Endometrial microvascular endothelial cells (primary cell): ENCODE measurements around the gene ZNF558. TPM values are rescaled to one million over a fixed set of nuclear protein-coding genes. Genes with fewer than 3 reads are reported as not detected.

Source experiments
- in situ Hi-C: cut with HindIII; loops from 2 replicates; pipeline ENCODE4 v1.10.0; 2017; ENCODE audit warnings: low sequenced_read_pairs, low pct_unique_long_range_greater_than_20kb; ENCODE audit errors: inconsistent ontology term
- total RNA-seq: library from RNA; depleted of rRNA; stranded (reverse); fragments of >200 nt; gene quantifications from one replicate; pipeline ENCODE4 v1.2.3, GENCODE V29; 2015; ENCODE audit errors: inconsistent ontology term

Gene ZNF558
- total RNA-seq = 2.6 TPM

GRCh38 chr19:8832132-8833021 is at the start of gene ZNF558, which contains the start of gene MBD3L1:
Gene ZNF558 (minus strand): TSS chr19:8832304. CDS start chr19:8822659, 9,645 bp downstream.
Gene MBD3L1 (plus strand): TSS chr19:8832377. CDS start chr19:8842679, 10,302 bp downstream.
- in situ Hi-C loops = no loop called here

GRCh38 chr19:8881512-8881911 is 49.4 kb upstream of the ZNF558 start:
- in situ Hi-C loops = no loop called here

- in situ Hi-C loops = no loop called here
Observed at GRCh38 chr19:8880868-8881488, 48.9 kb upstream of the ZNF558 start.

GRCh38 chr19:8877854-8878705 is 46.0 kb upstream of the ZNF558 start:
- in situ Hi-C loops = no loop called here

- in situ Hi-C loops = no loop called here
Observed at GRCh38 chr19:8866344-8866743, 34.2 kb upstream of the ZNF558 start.

GRCh38 chr19:8858260-8858659 is 26.2 kb upstream of the ZNF558 start:
- in situ Hi-C loops = no loop called here

GRCh38 chr19:8850488-8850887 is 18.4 kb upstream of the ZNF558 start:
- in situ Hi-C loops = no loop called here

GRCh38 chr19:8849232-8849631 is 17.1 kb upstream of the ZNF558 start:
- in situ Hi-C loops = no loop called here

GRCh38 chr19:8846819-8847218 is 14.7 kb upstream of the ZNF558 start:
- in situ Hi-C loops = no loop called here

- in situ Hi-C loops = no loop called here
Observed at GRCh38 chr19:8840708-8841107, 8.6 kb upstream of the ZNF558 start.

- in situ Hi-C loops = no loop called here
Observed at GRCh38 chr19:8835877-8836276, 3.8 kb upstream of the ZNF558 start.

- in situ Hi-C loops = no loop called here
Observed at GRCh38 chr19:8835446-8835845, 3.3 kb upstream of the ZNF558 start.

GRCh38 chr19:8831832-8832131 is 322 bp downstream of the ZNF558 start:
- in situ Hi-C loops = no loop called here

- in situ Hi-C loops = no loop called here
Observed at GRCh38 chr19:8831373-8831772, 731 bp downstream of the ZNF558 start.

- in situ Hi-C loops = no loop called here
Observed at GRCh38 chr19:8827277-8827676, 4.8 kb downstream of the ZNF558 start.

- in situ Hi-C loops = no loop called here
Observed at GRCh38 chr19:8826371-8826770, 5.7 kb downstream of the ZNF558 start.

- in situ Hi-C loops = no loop called here
Observed at GRCh38 chr19:8821748-8822241, 10.3 kb downstream of the ZNF558 start.

GRCh38 chr19:8820234-8820633 is 11.9 kb downstream of the ZNF558 start:
- in situ Hi-C loops = no loop called here

GRCh38 chr19:8815780-8816179 is 16.3 kb downstream of the ZNF558 start:
- in situ Hi-C loops = no loop called here
